Testis (tissue), 3 donors: ENCODE results near the gene CCDC40. TPM values are rescaled to one million over a fixed set of nuclear protein-coding genes. Genes with fewer than 3 reads are reported as not detected.

ENCODE experiments used
- DNase-seq: peaks from one replicate; pipeline ENCODE4 v3.0.0-alpha.2; 2019
- H3K27ac ChIP-seq, 2 donors: fragments of 200-600 bp; sonication (generic); one replicate each; pipeline ENCODE4 v1.5.1; 2019
- H3K27me3 ChIP-seq: fragments of 200-600 bp; sonication (generic); one replicate; pipeline ENCODE4 v1.5.1; 2019
- H3K36me3 ChIP-seq: fragments of 200-600 bp; sonication (generic); one replicate; pipeline ENCODE4 v1.5.1; 2017; ENCODE audit warnings: low read depth; ENCODE audit errors: missing control alignments
- H3K4me1 ChIP-seq: fragments of 200-600 bp; sonication (generic); one replicate; pipeline ENCODE4 v1.5.1; 2019
- H3K4me3 ChIP-seq, 2 donors: fragments of 200-600 bp; sonication (generic); one replicate each; pipeline ENCODE4 v1.5.1; 2017 to 2019
- H3K9me3 ChIP-seq: fragments of 200-600 bp; sonication (generic); one replicate; pipeline ENCODE4 v1.5.1; 2017
- CTCF ChIP-seq, 3 experiments: fragments of 450-650 bp in 2 of 3; fragments of 200-600 bp in 1 of 3; sonication (generic) in 1 of 3; IDR thresholded peaks; one replicate each; pipeline ENCODE4 v1.5.1; 2016 to 2019; ENCODE audit warnings: antibody characterized with exemption in 3 of 3, mild to moderate bottlenecking in 2 of 3, moderate library complexity in 1 of 3
- POLR2A ChIP-seq: fragments of 450-650 bp; IDR thresholded peaks from one replicate; pipeline ENCODE4 v1.6.1; 2017; ENCODE audit warnings: antibody characterized with exemption, mild to moderate bottlenecking, moderate library complexity
- WGBS, 2 donors: methylation state at CpG; one replicate each; pipeline ENCODE4 v1.1.5; 2018; 5-methylcytosine and 5-hydroxymethylcytosine counted together
- intact Hi-C: fragments of 100-400 bp; cut with DNase I; formaldehyde crosslinking; loops from one replicate; pipeline ENCODE4 v1.15.1; 2023; ENCODE audit warnings: low total_unique reads
- polyA plus RNA-seq: library from polyadenylated mRNA; stranded (reverse); fragments of 350-450 nt; fragmentation: Illumina TruSeq; extraction: RNeasy Lipid Tissue Mini Kit (QIAGEN cat#74804); gene quantifications from one replicate; pipeline ENCODE4 v1.2.3, GENCODE V29; 2014; ENCODE audit warnings: low read depth, low replicate concordance; ENCODE audit not compliant: insufficient read depth
- total RNA-seq, 2 donors: library from RNA; depleted of rRNA; stranded (reverse); fragments of >200 nt; gene quantifications; one replicate each; pipeline ENCODE4 v1.2.3, GENCODE V29; 2016

The CCDC40 gene
- total and polyA plus RNA-seq, 3 donors from 2014 or later = 26.7 to 43.6 (median 38.6) TPM

GRCh38 chr17:80114758-80115157 lies 78.3 kb downstream of the CCDC40 start:
- no peak for DNase-seq
- 91 to 98% methylated on average over 7 of the region's 7 CpGs for WGBS, 2 donors
- no peaks in the 10 kb centered on the region for H3K36me3 ChIP-seq
- H3K27ac ChIP-seq = no peak overlapping the region
- H3K4me3 ChIP-seq = no peak overlapping the region
- H3K27me3 ChIP-seq = no peaks in the 10 kb centered on the region
- H3K4me1 ChIP-seq = no peaks in the 10 kb centered on the region
- H3K9me3 ChIP-seq = no peaks in the 10 kb centered on the region
- intact Hi-C loops = no loop called here
- TF ChIP-seq CTCF (IDR thresholded peaks at IDR 0.05) = no peak
- no peak for TF ChIP-seq POLR2A

GRCh38 chr17:80115159-80115558 lies 78.7 kb downstream of the CCDC40 start:
- Histone ChIP-seq H3K9me3 (no peaks in the 10 kb centered on the region), H3K27me3 (no peaks in the 10 kb centered on the region), H3K4me1 (no peaks in the 10 kb centered on the region), H3K27ac (no peak overlapping the region), H3K4me3 (no peak overlapping the region), H3K36me3 (no peaks in the 10 kb centered on the region)
- TF ChIP-seq POLR2A (no peak), CTCF (IDR thresholded peaks at IDR 0.05) (no peak)
- WGBS, 2 donors = 93 to 97% methylated on average over 8 of the region's 8 CpGs
- intact Hi-C loops = no loop called here
- no peak for DNase-seq

- no peaks in the 10 kb centered on the region for H3K9me3 ChIP-seq
- intact Hi-C loops = no loop called here
- H3K27me3 ChIP-seq = no peaks in the 10 kb centered on the region
- no peak overlapping the region for H3K27ac ChIP-seq
- no peaks in the 10 kb centered on the region for H3K36me3 ChIP-seq
- DNase-seq = peak; percentile 9
- no peak overlapping the region for H3K4me3 ChIP-seq
- H3K4me1 ChIP-seq = no peaks in the 10 kb centered on the region
- 75 to 91% methylated on average over 16 of the region's 16 CpGs for WGBS, 2 donors
- TF ChIP-seq CTCF (IDR thresholded peaks at IDR 0.05) (no peak), POLR2A (no peak)
These were observed 80.0 kb downstream of the CCDC40 start for GRCh38 chr17:80116276-80116920.

GRCh38 chr17:80116921-80117380 lies 80.5 kb downstream of the CCDC40 start:
- DNase-seq = peak; percentile 2
- no peaks in the 10 kb centered on the region for H3K36me3 ChIP-seq
- H3K4me3 ChIP-seq = no peak overlapping the region
- no peaks in the 10 kb centered on the region for H3K27me3 ChIP-seq
- no peak for TF ChIP-seq POLR2A
- no peak for TF ChIP-seq CTCF (IDR thresholded peaks at IDR 0.05)
- intact Hi-C loops = no loop called here
- no peak overlapping the region for H3K27ac ChIP-seq
- WGBS, 2 donors = 84 to 95% methylated on average over 5 to 13 of the region's 13 CpGs
- no peaks in the 10 kb centered on the region for H3K4me1 ChIP-seq
- no peaks in the 10 kb centered on the region for H3K9me3 ChIP-seq
